Gastrocnemius medialis (tissue), 4 donors: ENCODE results near the gene COBL.

Source experiments
- POLR2A ChIP-seq, 2 donors: fragments of 450-650 bp; IDR thresholded peaks; one replicate each; pipeline ENCODE4 v1.6.1; 2017; ENCODE audit warnings: antibody characterized with exemption in 2 of 2, mild to moderate bottlenecking in 2 of 2, moderate library complexity in 2 of 2
- TF ChIP-seq, protein P1 (sequence below), 5 experiments: fragments of 450-650 bp in 3 of 5; fragments of 200-600 bp in 2 of 5; sonication (generic) in 2 of 5; IDR thresholded peaks in 4 of 5; conservative IDR thresholded peaks in 1 of 5; 1 replicate in 4 of 5; 2 replicates in 1 of 5; pipeline ENCODE4 v1.5.1; 2016 to 2019; ENCODE audit warnings: antibody characterized with exemption in 5 of 5, mild to moderate bottlenecking in 3 of 5, moderate library complexity in 3 of 5

DNA sequence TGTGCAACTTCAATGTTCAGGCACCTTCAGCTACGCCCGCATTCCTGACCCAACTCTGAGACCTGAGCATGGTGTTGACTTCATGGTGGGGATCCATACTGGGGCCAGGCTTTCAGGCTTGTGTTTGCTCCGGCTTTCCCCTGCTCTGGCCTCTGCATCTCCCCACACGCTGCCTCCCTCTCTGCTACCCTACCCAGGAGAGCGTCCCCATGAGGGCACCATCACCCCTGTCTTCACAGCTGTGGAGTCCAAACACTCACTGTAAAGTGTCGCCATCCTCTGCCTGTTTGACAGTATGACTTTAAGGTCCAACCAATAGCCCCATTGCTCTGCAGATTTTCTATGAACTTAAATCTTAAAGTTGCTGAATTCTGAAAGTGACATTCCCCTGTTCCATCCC, 334.9 kb downstream of the COBL start:
- TF ChIP-seq, protein P1, sequence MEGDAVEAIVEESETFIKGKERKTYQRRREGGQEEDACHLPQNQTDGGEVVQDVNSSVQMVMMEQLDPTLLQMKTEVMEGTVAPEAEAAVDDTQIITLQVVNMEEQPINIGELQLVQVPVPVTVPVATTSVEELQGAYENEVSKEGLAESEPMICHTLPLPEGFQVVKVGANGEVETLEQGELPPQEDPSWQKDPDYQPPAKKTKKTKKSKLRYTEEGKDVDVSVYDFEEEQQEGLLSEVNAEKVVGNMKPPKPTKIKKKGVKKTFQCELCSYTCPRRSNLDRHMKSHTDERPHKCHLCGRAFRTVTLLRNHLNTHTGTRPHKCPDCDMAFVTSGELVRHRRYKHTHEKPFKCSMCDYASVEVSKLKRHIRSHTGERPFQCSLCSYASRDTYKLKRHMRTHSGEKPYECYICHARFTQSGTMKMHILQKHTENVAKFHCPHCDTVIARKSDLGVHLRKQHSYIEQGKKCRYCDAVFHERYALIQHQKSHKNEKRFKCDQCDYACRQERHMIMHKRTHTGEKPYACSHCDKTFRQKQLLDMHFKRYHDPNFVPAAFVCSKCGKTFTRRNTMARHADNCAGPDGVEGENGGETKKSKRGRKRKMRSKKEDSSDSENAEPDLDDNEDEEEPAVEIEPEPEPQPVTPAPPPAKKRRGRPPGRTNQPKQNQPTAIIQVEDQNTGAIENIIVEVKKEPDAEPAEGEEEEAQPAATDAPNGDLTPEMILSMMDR (IDR thresholded peaks at IDR 0.05 in 4 of 5, conservative IDR thresholded peaks at IDR 0.05 in 1 of 5) = no peak
- TF ChIP-seq POLR2A (IDR thresholded peaks at IDR 0.05) = no peak
